Thoracic aorta (tissue), 2 donors: Measurements from ENCODE around the gene LIPT2. TPM values are rescaled to one million over a fixed set of nuclear protein-coding genes. Genes with fewer than 3 reads are reported as not detected.

ENCODE experiments used
- ATAC-seq: fragments of 150-250 bp; one replicate; pipeline ENCODE4 v1.8.0; 2017; ENCODE audit warnings: low read depth; ENCODE audit not compliant: insufficient number of reproducible peaks, low FRiP score
- DNase-seq: peaks from one replicate; pipeline ENCODE4 v3.0.0-alpha.2; 2020; ENCODE audit warnings: low spot score
- H3K27ac ChIP-seq, 2 donors: fragments of 200-600 bp; sonication (generic); 1 replicate in 1 of 2; 2 replicates in 1 of 2; pipeline ENCODE4 v1.5.1; 2016; ENCODE audit warnings: mild to moderate bottlenecking in 2 of 2, moderate library complexity in 2 of 2
- H3K27me3 ChIP-seq: fragments of 200-600 bp; sonication (generic); replicated peaks from 2 replicates; pipeline ENCODE4 v1.6.0; 2016; ENCODE audit warnings: mild to moderate bottlenecking; ENCODE audit not compliant: insufficient read depth
- H3K36me3 ChIP-seq: fragments of 200-600 bp; sonication (generic); one replicate; pipeline ENCODE4 v1.5.1; 2016
- H3K4me1 ChIP-seq, 2 donors: fragments of 200-600 bp; sonication (generic); 1 replicate in 1 of 2; 2 replicates in 1 of 2; pipeline versions ENCODE4 v1.5.1 to v1.6.0; 2016; ENCODE audit warnings: low read depth in 2 of 2, mild to moderate bottlenecking in 1 of 2; ENCODE audit not compliant: control insufficient read depth in 1 of 2
- H3K4me3 ChIP-seq: fragments of 200-600 bp; sonication (generic); 2 replicates; pipeline ENCODE4 v1.5.1; 2016; ENCODE audit warnings: mild to moderate bottlenecking
- H3K9me3 ChIP-seq: fragments of 200-600 bp; sonication (generic); 2 replicates; pipeline ENCODE4 v1.5.1; 2016
- total RNA-seq, 2 donors: library from RNA; depleted of rRNA; stranded (reverse); fragments of >200 nt; gene quantifications; one replicate each; pipeline versions ENCODE4 v1.1.0 to v1.2.3, GENCODE V29; 2016
- TF ChIP-seq, protein P1 (sequence below): fragments of 200-600 bp; sonication (generic); IDR thresholded peaks from one replicate; pipeline ENCODE4 v1.5.1; 2019; ENCODE audit warnings: antibody characterized with exemption

LIPT2 gene
- total RNA-seq, 2 donors from 2014 or later: 1.4 to 12.9 TPM

DNA sequence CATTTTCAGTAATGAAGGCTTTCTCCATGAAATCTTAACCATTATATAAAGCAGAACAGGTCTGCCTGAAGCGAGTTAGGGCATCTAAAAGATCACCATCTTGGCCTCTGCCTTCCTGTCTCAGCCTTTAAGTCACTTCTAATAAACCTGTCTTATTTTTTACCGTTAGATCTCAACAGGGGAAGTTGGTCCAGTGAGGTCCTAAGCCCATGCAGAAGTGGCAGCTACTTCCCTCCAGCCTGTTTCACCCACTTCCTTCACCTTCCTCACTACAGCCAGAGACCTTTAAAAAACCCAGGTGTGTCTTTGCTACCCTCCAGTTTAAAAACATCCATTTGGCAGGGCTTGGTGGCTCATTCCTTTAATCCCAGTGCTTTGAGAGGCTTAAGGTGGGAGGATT, 14.1 kb upstream of the LIPT2 start:
- Histone ChIP-seq H3K27ac (no peak overlapping the region), H3K9me3 (no peaks in the 10 kb centered on the region), H3K27me3 (no peaks in the 10 kb centered on the region), H3K4me1 (no peaks in the 10 kb centered on the region), H3K4me3 (no peak overlapping the region), H3K36me3 (no peaks in the 10 kb centered on the region)
- TF ChIP-seq, protein P1, sequence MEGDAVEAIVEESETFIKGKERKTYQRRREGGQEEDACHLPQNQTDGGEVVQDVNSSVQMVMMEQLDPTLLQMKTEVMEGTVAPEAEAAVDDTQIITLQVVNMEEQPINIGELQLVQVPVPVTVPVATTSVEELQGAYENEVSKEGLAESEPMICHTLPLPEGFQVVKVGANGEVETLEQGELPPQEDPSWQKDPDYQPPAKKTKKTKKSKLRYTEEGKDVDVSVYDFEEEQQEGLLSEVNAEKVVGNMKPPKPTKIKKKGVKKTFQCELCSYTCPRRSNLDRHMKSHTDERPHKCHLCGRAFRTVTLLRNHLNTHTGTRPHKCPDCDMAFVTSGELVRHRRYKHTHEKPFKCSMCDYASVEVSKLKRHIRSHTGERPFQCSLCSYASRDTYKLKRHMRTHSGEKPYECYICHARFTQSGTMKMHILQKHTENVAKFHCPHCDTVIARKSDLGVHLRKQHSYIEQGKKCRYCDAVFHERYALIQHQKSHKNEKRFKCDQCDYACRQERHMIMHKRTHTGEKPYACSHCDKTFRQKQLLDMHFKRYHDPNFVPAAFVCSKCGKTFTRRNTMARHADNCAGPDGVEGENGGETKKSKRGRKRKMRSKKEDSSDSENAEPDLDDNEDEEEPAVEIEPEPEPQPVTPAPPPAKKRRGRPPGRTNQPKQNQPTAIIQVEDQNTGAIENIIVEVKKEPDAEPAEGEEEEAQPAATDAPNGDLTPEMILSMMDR: no peak
- DNase-seq (no peak), ATAC-seq (no peak)

DNA sequence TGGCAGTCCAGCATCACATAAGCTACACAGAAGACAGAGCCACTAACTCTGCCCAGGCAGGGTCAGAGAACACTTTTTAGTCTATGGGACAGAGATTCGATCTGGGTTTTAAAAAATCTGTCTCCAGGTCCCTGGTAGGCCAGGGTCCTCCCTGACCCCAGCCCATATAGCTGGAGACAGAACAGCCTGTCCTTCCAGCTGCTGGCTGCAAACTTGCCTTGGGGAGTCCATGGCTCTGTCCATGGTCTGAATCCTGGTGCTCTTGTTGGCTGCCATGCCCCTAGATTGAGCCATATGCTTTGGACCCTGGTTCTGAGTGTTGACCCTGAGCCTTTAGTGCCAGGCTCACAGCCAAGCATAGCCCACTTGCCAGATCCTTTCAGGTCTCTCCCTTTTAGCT, 13.3 kb upstream of the LIPT2 start:
- DNase-seq (no peak), ATAC-seq (no peak)
- TF ChIP-seq, protein P1: no peak
- Histone ChIP-seq H3K9me3 (no peaks in the 10 kb centered on the region), H3K36me3 (no peaks in the 10 kb centered on the region), H3K27me3 (no peaks in the 10 kb centered on the region), H3K4me1 (no peaks in the 10 kb centered on the region), H3K4me3 (no peak overlapping the region), H3K27ac (no peak overlapping the region)

DNA sequence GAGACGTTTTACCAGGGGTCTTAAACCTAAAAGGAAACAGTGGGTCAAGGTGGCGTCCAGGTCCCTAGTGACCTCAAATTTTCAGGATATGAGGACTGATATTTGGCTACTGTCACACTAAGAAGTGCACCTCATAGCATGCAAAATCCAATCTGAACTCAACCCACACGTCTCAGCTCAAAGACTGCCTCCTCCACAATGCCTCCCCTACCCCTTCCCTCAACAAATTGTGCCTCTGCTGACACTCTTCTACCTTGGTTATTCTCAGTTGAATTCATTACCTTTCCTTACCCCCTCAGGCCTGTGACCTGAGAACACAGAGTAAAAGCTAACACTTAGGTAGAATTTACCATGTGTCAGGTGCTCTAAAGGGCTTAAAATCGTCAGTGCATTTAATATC, 12.4 kb upstream of the LIPT2 start:
- TF ChIP-seq, protein P1: no peak

DNA sequence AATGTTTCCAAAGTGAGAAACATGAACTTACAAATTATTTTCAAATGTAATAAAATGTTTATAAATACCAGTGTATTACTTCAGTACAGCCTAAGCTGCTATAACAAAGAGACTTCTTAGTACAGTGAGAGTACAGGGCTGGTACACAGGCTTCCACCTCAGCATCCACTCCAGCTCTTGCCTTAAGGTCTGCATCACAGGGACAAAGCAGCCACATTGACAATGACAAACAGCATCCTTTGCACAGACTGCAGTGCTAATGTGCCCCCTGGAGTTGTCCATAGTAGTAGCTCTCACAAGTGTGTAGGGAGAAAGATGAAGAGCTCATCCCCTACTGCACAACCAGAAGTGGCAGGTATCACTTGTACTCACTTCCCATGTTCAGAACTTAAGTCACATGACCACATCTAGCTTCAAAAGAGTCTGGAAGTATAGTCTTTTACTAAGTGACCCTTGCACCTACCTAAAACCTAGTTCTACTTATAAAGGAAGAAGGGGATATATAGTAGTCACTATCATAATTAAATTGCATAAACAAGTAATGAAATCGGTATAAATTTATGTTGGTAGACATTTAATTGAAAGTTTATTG, 10.7 kb upstream of the LIPT2 start:
- Histone ChIP-seq H3K4me3 (no peak overlapping the region), H3K27me3 (no peaks in the 10 kb centered on the region), H3K36me3 (no peaks in the 10 kb centered on the region), H3K9me3 (no peaks in the 10 kb centered on the region), H3K27ac (no peak overlapping the region), H3K4me1 (no peaks in the 10 kb centered on the region)
- TF ChIP-seq, protein P1: no peak
- no peak for ATAC-seq
- DNase-seq: no peak

More for the DNA sequence above, 12.4 kb upstream of the LIPT2 start:
- Histone ChIP-seq H3K4me1 (no peaks in the 10 kb centered on the region), H3K27me3 (no peaks in the 10 kb centered on the region), H3K9me3 (no peaks in the 10 kb centered on the region), H3K36me3 (no peaks in the 10 kb centered on the region), H3K4me3 (no peak overlapping the region), H3K27ac (no peak overlapping the region)
- DNase-seq (no peak), ATAC-seq (no peak)

DNA sequence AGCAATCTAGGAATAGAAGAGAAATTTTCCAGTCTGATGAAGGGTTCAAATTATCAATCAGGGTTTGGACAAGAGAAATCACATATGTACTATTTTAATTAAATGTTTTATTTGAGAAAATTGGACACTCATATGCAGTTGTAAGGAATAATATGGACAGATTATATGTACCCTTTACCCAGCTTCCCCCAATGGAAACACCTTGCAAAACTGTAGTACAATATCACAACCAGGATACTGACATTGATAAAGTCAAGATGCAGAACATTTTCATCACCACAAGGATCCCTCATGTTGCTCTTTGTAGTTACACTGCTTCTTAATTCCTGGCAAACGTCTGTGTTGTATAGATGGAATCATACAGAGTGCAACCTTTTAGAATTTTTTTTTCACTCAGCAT, 1.4 kb upstream of the LIPT2 start:
- no peak for DNase-seq
- Histone ChIP-seq H3K4me3 (no peak overlapping the region), H3K36me3 (no peaks in the 10 kb centered on the region), H3K9me3 (no peaks in the 10 kb centered on the region), H3K4me1 (peaks cover 3 to 12% of the 10 kb centered on the region in 2 donors), H3K27me3 (no peaks in the 10 kb centered on the region), H3K27ac (no peak overlapping the region)
- no peak for ATAC-seq
- TF ChIP-seq, protein P1: no peak
